HG03571 (cell line): Measurements from ENCODE around the gene CHST13.

ENCODE experiments used
- ATAC-seq: cut with Tn5 transposase; IDR thresholded peaks from one replicate; pipeline ENCODE4 v1.9.1; 2021; ENCODE audit not compliant: unreplicated experiment

CHST13 gene

GRCh38 chr3:126540342-126540849 is 16.4 kb downstream of the CHST13 start:
- ATAC-seq = no peak

- ATAC-seq = no peak
Measured at GRCh38 chr3:126540951-126541627, 17.1 kb downstream of the CHST13 start.

- ATAC-seq = no peak
Measured at GRCh38 chr3:126541628-126542339, 17.8 kb downstream of the CHST13 start.

GRCh38 chr3:126542340-126543241 is 18.6 kb downstream of the CHST13 start:
- ATAC-seq = no peak

GRCh38 chr3:126543457-126544061 is 19.6 kb downstream of the CHST13 start:
- no peak for ATAC-seq

GRCh38 chr3:126544596-126545281 is 20.8 kb downstream of the CHST13 start:
- ATAC-seq = no peak

GRCh38 chr3:126545544-126545943 is 21.6 kb downstream of the CHST13 start:
- ATAC-seq = no peak

- no peak for ATAC-seq
Measured at GRCh38 chr3:126546013-126546412, 22.1 kb downstream of the CHST13 start.

- ATAC-seq = no peak
Measured at GRCh38 chr3:126546549-126547239, 22.7 kb downstream of the CHST13 start.

GRCh38 chr3:126547721-126548120 is 23.8 kb downstream of the CHST13 start:
- no peak for ATAC-seq

GRCh38 chr3:126548556-126549466 is 24.9 kb downstream of the CHST13 start:
- no peak for ATAC-seq

- no peak for ATAC-seq
Measured at GRCh38 chr3:126549861-126550487, 26.0 kb downstream of the CHST13 start.

- no peak for ATAC-seq
Measured at GRCh38 chr3:126550488-126551051, 26.6 kb downstream of the CHST13 start.

GRCh38 chr3:126551121-126551838 is 27.3 kb downstream of the CHST13 start:
- ATAC-seq = no peak

- no peak for ATAC-seq
Measured at GRCh38 chr3:126551839-126552687, 28.1 kb downstream of the CHST13 start.

GRCh38 chr3:126552688-126553283 is 28.8 kb downstream of the CHST13 start:
- ATAC-seq = no peak
